ENCODE measurements around the gene BTNL3. TPM values are rescaled to one million over a fixed set of nuclear protein-coding genes. Genes with fewer than 3 reads are reported as not detected.

BTNL3 gene
- total RNA-seq, 1 experiment from 2014 or later, result not detected

DNA sequence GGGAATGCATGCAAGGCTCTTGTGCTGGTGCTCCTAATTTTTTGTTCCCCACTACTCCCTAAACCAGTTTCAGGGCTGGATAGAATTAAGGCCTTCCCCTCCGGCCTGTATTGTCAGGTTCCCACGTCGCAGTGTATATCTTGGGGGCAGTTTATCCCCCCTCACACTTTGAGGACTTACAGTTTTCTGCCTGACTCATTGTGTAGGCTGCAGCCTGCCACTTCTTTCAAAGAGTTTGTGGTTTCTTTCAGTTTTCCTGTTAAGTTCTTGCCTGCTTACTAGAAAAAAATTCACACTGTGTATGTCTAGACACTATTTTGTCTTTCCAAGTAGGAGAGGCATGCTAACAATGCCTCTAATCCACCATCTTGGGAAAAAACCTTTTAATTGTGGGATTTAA, 28.4 kb upstream of the BTNL3 start:
- no peak overlapping the region for H3K4me3 ChIP-seq (ENCODE audit: low read depth, low read length, poor library complexity, severe bottlenecking)
- TF ChIP-seq, protein P1, sequence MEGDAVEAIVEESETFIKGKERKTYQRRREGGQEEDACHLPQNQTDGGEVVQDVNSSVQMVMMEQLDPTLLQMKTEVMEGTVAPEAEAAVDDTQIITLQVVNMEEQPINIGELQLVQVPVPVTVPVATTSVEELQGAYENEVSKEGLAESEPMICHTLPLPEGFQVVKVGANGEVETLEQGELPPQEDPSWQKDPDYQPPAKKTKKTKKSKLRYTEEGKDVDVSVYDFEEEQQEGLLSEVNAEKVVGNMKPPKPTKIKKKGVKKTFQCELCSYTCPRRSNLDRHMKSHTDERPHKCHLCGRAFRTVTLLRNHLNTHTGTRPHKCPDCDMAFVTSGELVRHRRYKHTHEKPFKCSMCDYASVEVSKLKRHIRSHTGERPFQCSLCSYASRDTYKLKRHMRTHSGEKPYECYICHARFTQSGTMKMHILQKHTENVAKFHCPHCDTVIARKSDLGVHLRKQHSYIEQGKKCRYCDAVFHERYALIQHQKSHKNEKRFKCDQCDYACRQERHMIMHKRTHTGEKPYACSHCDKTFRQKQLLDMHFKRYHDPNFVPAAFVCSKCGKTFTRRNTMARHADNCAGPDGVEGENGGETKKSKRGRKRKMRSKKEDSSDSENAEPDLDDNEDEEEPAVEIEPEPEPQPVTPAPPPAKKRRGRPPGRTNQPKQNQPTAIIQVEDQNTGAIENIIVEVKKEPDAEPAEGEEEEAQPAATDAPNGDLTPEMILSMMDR (conservative IDR thresholded peaks at IDR 0.05; ENCODE audit: low read depth, low read length), result no peak
- no peak for TF ChIP-seq EZH2 (IDR thresholded peaks at IDR 0.05; ENCODE audit: borderline replicate concordance, low read depth, low read length, poor library complexity, severe bottlenecking)
- CTCF ChIA-PET, result no interaction called here
- H3K4me1 ChIP-seq (ENCODE audit: insufficient read depth, low read length, poor library complexity, severe bottlenecking), result no peaks in the 10 kb centered on the region
- POLR2A ChIA-PET (ENCODE audit: low non-redundant PET), result no interaction called here
- intact Hi-C loops (cut with micrococcal nuclease; ENCODE audit: unreplicated experiment), result no loop called here
- H3K9me3 ChIP-seq (ENCODE audit: low read depth, low read length, poor library complexity, severe bottlenecking), result no peaks in the 10 kb centered on the region
- BruUV-seq (replicated peaks), result no TSS peak
- H3K36me3 ChIP-seq (ENCODE audit: insufficient read depth, low read length, poor library complexity, severe bottlenecking), result no peaks in the 10 kb centered on the region
- H3K27me3 ChIP-seq (replicated peaks; ENCODE audit: insufficient read depth, low read depth, low read length, poor library complexity), result peaks cover 44% of the 10 kb centered on the region
- H3K27ac ChIP-seq (ENCODE audit: low read depth, low read length, poor library complexity, severe bottlenecking), result no peak overlapping the region
- DNase-seq (ENCODE audit: low spot score), result no peak

DNA sequence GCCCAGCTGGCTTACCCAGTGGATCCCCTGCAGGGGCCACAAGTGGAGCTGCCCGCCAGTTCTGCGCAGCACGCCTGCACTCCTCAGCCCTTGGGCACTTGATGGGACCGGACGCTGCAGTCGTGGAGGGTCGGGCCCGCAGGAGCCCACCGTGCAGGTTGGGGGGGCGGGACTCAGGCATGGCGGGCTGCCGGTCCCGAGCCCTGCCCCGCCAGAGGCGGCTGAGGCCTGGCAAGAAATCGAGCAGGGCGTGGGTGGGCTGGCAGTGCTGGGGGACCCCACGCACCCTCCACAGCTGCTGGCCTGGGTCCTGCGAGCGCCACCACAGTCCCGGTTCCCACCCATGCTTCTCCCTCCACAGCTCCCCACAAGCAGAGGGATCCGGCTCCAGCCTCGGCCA, 19.2 kb upstream of the BTNL3 start:
- DNase-seq (ENCODE audit: low spot score), result no peak
- peaks cover 37% of the 10 kb centered on the region for H3K27me3 ChIP-seq (replicated peaks; ENCODE audit: insufficient read depth, low read depth, low read length, poor library complexity)
- no peak overlapping the region for H3K27ac ChIP-seq (ENCODE audit: low read depth, low read length, poor library complexity, severe bottlenecking)
- H3K36me3 ChIP-seq (ENCODE audit: insufficient read depth, low read length, poor library complexity, severe bottlenecking), result no peaks in the 10 kb centered on the region
- TF ChIP-seq, protein P1 (conservative IDR thresholded peaks at IDR 0.05; ENCODE audit: low read depth, low read length), result no peak
- TF ChIP-seq EZH2 (IDR thresholded peaks at IDR 0.05; ENCODE audit: borderline replicate concordance, low read depth, low read length, poor library complexity, severe bottlenecking), result no peak
- H3K9me3 ChIP-seq (ENCODE audit: low read depth, low read length, poor library complexity, severe bottlenecking), result peaks cover 6% of the 10 kb centered on the region
- no TSS peak for BruUV-seq (replicated peaks)
- ChIA-PET POLR2A (ENCODE audit: low non-redundant PET) (no interaction called here), CTCF (no interaction called here)
- no peak overlapping the region for H3K4me3 ChIP-seq (ENCODE audit: low read depth, low read length, poor library complexity, severe bottlenecking)
- intact Hi-C loops (cut with micrococcal nuclease; ENCODE audit: unreplicated experiment), result no loop called here
- no peaks in the 10 kb centered on the region for H3K4me1 ChIP-seq (ENCODE audit: insufficient read depth, low read length, poor library complexity, severe bottlenecking)

DNA sequence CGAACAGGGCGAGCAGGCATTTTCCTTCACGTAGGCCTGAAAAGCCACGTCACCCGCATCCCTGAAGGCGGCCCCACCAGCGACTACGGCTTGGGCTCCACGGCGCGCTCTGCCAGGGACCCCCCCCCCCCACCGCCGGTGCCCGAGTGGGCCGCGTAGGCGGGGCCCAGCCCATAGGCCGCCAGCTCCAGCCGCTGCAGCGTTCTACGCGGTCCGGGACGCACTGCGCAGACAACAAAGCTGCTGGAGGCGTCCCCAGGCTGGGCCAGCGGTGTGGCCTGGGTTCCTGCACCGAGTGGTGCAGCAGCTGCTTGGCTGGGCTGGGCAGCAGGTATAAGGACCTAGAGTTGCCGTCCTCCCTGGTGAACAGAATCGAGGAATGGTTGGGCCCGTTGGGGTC, 18.3 kb upstream of the BTNL3 start:
- TF ChIP-seq EZH2 (IDR thresholded peaks at IDR 0.05; ENCODE audit: borderline replicate concordance, low read depth, low read length, poor library complexity, severe bottlenecking), result no peak
- intact Hi-C loops (cut with micrococcal nuclease; ENCODE audit: unreplicated experiment), result no loop called here
- H3K27ac ChIP-seq (ENCODE audit: low read depth, low read length, poor library complexity, severe bottlenecking), result no peak overlapping the region
- CTCF ChIA-PET, result no interaction called here
- peaks cover 28% of the 10 kb centered on the region for H3K27me3 ChIP-seq (replicated peaks; ENCODE audit: insufficient read depth, low read depth, low read length, poor library complexity)
- DNase-seq (ENCODE audit: low spot score), result no peak
- no TSS peak for BruUV-seq (replicated peaks)
- no peak overlapping the region for H3K4me3 ChIP-seq (ENCODE audit: low read depth, low read length, poor library complexity, severe bottlenecking)
- peaks cover 6% of the 10 kb centered on the region for H3K9me3 ChIP-seq (ENCODE audit: low read depth, low read length, poor library complexity, severe bottlenecking)
- H3K4me1 ChIP-seq (ENCODE audit: insufficient read depth, low read length, poor library complexity, severe bottlenecking), result no peaks in the 10 kb centered on the region
- POLR2A ChIA-PET (ENCODE audit: low non-redundant PET), result interaction anchor here (0.7 kb wide), 1 partner anchor 160 kb away, joined by 5 read pairs; no protein-coding TSS in a partner anchor
- H3K36me3 ChIP-seq (ENCODE audit: insufficient read depth, low read length, poor library complexity, severe bottlenecking), result no peaks in the 10 kb centered on the region

- Histone ChIP-seq H3K36me3 (ENCODE audit: insufficient read depth, low read length, poor library complexity, severe bottlenecking) (no peaks in the 10 kb centered on the region), H3K4me3 (ENCODE audit: low read depth, low read length, poor library complexity, severe bottlenecking) (no peak overlapping the region), H3K9me3 (ENCODE audit: low read depth, low read length, poor library complexity, severe bottlenecking) (peaks cover 6% of the 10 kb centered on the region), H3K4me1 (ENCODE audit: insufficient read depth, low read length, poor library complexity, severe bottlenecking) (no peaks in the 10 kb centered on the region), H3K27ac (ENCODE audit: low read depth, low read length, poor library complexity, severe bottlenecking) (no peak overlapping the region), H3K27me3 (replicated peaks; ENCODE audit: insufficient read depth, low read depth, low read length, poor library complexity) (peaks cover 23% of the 10 kb centered on the region)
- BruUV-seq (replicated peaks), result no TSS peak
- ChIA-PET CTCF (no interaction called here), POLR2A (ENCODE audit: low non-redundant PET) (no interaction called here)
- DNase-seq (ENCODE audit: low spot score), result no peak
- intact Hi-C loops (cut with micrococcal nuclease; ENCODE audit: unreplicated experiment), result no loop called here
- TF ChIP-seq, protein P1 (conservative IDR thresholded peaks at IDR 0.05; ENCODE audit: low read depth, low read length), result no peak
- TF ChIP-seq EZH2 (IDR thresholded peaks at IDR 0.05; ENCODE audit: borderline replicate concordance, low read depth, low read length, poor library complexity, severe bottlenecking), result no peak
Observed at GRCh38 chr5:180970875-180971274, 17.8 kb upstream of the BTNL3 start.

Measured in A673 (cell line).